Measurements from ENCODE around the gene DPP7. TPM values are rescaled to one million over a fixed set of nuclear protein-coding genes. Genes with fewer than 3 reads are reported as not detected.

Gene DPP7
- total and polyA plus RNA-seq, 9 of the 15 experiments (the other 6 are each of a cell fraction or from before 2014, with no cell fraction given) = 0.99 to 365 (median 132) TPM

GRCh38 chr9:137115394-137116026, 977 bp upstream of the DPP7 start:
- peak overlapping the region; percentile 61 to 90; a peak in 3 of 4 replicates for H3K9ac ChIP-seq (ENCODE audit: insufficient read depth in 1 of 2, low read depth in 2 of 2, low read length in 2 of 2)
- in situ Hi-C loops (cut with MboI) = no loop called here
- no peaks in the 10 kb centered on the region for H3K27me3 ChIP-seq (ENCODE audit: control insufficient read depth in 2 of 2, insufficient read depth in 2 of 2, low read length in 2 of 2)
- peaks cover 27% of the 10 kb centered on the region for H3K79me2 ChIP-seq (ENCODE audit: control insufficient read depth, insufficient read depth, low read length)
- BruUV-seq (replicated peaks) = no TSS peak
- TF ChIP-seq POLR2G (IDR thresholded peaks at IDR 0.05; ENCODE audit: low read depth, low read length) (peak; percentile 31), CCAR2 (IDR thresholded peaks at IDR 0.05; ENCODE audit: low read depth, low read length) (no peak), ZZZ3 (IDR thresholded peaks at IDR 0.05) (no peak), FIP1L1 (IDR thresholded peaks at IDR 0.05; ENCODE audit: low read depth, low read length, poor library complexity, severe bottlenecking) (peak; percentile 34), ZNF175 (CRISPR knock-in tag; IDR thresholded peaks at IDR 0.05; ENCODE audit: low read depth) (no peak), CTCF (IDR thresholded peaks at IDR 0.05 in 2 of 3, conservative IDR thresholded peaks at IDR 0.05 in 1 of 3; ENCODE audit: insufficient read depth in 2 of 3, low read depth in 1 of 3, low read length in 3 of 3) (0 out of 6 replicates have a peak, but pooled peaks of 1 of the 3 experiments have one; percentile 4), ZNF583 (CRISPR knock-in tag; IDR thresholded peaks at IDR 0.05) (0 out of 2 replicates have a peak, but pooled peaks have one; percentile 15), GABPA (tag; conservative IDR thresholded peaks at IDR 0.05; ENCODE audit: low read depth) (no peak)
- TF ChIP-seq, protein P1, sequence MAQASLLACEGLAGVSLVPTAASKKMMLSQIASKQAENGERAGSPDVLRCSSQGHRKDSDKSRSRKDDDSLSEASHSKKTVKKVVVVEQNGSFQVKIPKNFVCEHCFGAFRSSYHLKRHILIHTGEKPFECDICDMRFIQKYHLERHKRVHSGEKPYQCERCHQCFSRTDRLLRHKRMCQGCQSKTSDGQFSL (CRISPR knock-in tag; IDR thresholded peaks at IDR 0.05) = 0 out of 2 replicates have a peak, but pooled peaks have one; percentile 18
- TF ChIP-seq, protein P1 (tag; IDR thresholded peaks at IDR 0.05) = no peak
- H2AFZ ChIP-seq (ENCODE audit: low read depth, low read length) = peak overlapping the region; percentile 94
- H4K20me1 ChIP-seq (replicated peaks; ENCODE audit: control insufficient read depth, insufficient read depth, low read length) = no peaks in the 10 kb centered on the region
- H3K9me3 ChIP-seq (replicated peaks; ENCODE audit: control insufficient read depth, insufficient read depth, low read depth, low read length) = no peaks in the 10 kb centered on the region
- H3K27ac ChIP-seq (ENCODE audit: extremely low read depth, low read depth, low read length) = no peak overlapping the region; the same call in 2 of the 3 replicates
- DNase-seq (ENCODE audit: extremely low read depth in 1 of 4, low spot score in 3 of 4) = peak in 2 of 4 experiments; percentile 19 to 35
- H3K4me3 ChIP-seq = peak overlapping the region; percentile 72; the same call in 1 of the 2 replicates
- no peak for FAIRE-seq
- CTCF ChIA-PET (ENCODE audit: low intra/inter-chr PET ratio) = no interaction called here
- peaks cover 18 to 64% of the 10 kb centered on the region in 2 experiments for H3K4me1 ChIP-seq (replicated peaks in 1 of 2; ENCODE audit: control insufficient read depth in 2 of 2, insufficient read depth in 2 of 2, low read length in 2 of 2)
- WGBS (ENCODE audit: insufficient coverage, low coverage, missing lambda C conversion rate) = 79% methylated on average over 16 of the region's 21 CpGs
- H3K36me3 ChIP-seq (ENCODE audit: control insufficient read depth, insufficient read depth, low read length) = peaks cover 31% of the 10 kb centered on the region; the same call in 2 of the 3 replicates
- POLR2A ChIA-PET = interaction anchor here (0.6 to 1.0 kb wide), 3 partner anchors 8 to 35 kb away, joined by 3 to 4 read pairs (median 4); no protein-coding TSS in a partner anchor
- ATAC-seq = peak; percentile 11; the same call in 1 of the 3 replicates
- intact Hi-C loops (cut with micrococcal nuclease) = loop anchor here (5.0 kb wide), 1 partner anchor 63 kb away; the partner anchor contains the start of gene ENTPD2
- peak overlapping the region; percentile 61 for H3K4me2 ChIP-seq (ENCODE audit: insufficient read depth, low read length)
- H3K9me1 ChIP-seq (ENCODE audit: control insufficient read depth, insufficient read depth, low read length) = no peaks in the 10 kb centered on the region

Measured in K562 (cell line).